22Rv1 (cell line): ENCODE data around the gene DEF6.

Experiments
- H3K27ac ChIP-seq: fragments of 450-650 bp; 2 replicates; pipeline ENCODE4 v1.5.1; 2017
- ZFX ChIP-seq: fragments of 450-650 bp; IDR thresholded peaks from 2 replicates; pipeline ENCODE4 v1.6.1; 2017; ENCODE audit warnings: antibody characterized with exemption, borderline replicate concordance
- TF ChIP-seq, protein P1 (sequence below): fragments of 450-650 bp; IDR thresholded peaks from 2 replicates; pipeline ENCODE4 v1.5.1; 2017; ENCODE audit warnings: mild to moderate bottlenecking

Gene DEF6

DNA sequence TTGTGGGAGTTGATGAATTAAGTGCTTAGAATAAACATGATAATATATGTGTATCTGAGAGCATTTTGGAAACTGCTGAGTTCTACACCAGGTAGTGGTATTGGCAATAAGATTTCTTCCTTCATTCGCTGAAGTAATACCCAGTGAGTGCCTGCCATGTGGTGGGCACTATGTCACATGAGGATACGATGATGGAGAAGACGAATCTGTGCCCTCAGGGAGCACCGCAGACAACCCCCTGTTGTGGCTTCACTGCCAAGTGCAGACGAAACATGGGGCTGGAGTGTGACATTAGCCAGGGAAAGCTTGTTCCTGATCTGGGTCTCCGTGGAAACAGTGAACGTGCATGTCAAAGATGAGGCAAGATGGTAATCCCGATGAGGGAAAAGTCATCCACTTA, 30.2 kb upstream of the DEF6 start:
- TF ChIP-seq, protein P1, sequence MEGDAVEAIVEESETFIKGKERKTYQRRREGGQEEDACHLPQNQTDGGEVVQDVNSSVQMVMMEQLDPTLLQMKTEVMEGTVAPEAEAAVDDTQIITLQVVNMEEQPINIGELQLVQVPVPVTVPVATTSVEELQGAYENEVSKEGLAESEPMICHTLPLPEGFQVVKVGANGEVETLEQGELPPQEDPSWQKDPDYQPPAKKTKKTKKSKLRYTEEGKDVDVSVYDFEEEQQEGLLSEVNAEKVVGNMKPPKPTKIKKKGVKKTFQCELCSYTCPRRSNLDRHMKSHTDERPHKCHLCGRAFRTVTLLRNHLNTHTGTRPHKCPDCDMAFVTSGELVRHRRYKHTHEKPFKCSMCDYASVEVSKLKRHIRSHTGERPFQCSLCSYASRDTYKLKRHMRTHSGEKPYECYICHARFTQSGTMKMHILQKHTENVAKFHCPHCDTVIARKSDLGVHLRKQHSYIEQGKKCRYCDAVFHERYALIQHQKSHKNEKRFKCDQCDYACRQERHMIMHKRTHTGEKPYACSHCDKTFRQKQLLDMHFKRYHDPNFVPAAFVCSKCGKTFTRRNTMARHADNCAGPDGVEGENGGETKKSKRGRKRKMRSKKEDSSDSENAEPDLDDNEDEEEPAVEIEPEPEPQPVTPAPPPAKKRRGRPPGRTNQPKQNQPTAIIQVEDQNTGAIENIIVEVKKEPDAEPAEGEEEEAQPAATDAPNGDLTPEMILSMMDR: no peak
- TF ChIP-seq ZFX: no peak
- H3K27ac ChIP-seq: no peak overlapping the region

DNA sequence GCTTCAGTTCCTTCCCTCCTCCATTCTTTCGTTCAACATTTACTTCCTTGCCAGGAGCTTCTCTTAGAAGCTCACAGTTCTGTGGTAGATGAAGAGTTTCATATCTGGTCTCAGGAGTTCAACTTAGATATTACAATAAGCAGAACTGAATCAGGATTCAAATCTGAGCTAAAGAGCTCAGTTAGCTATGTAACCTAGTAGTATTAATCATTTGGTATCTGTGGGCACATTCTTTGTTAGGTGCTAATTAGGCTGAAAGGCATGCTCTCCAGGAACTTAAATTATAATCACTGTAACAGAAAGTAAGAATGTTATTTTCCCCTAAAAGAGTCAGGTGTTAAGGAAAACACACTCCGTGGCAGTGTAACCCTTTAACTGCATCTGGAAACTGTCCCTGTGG, 29.7 kb upstream of the DEF6 start:
- no peak for TF ChIP-seq ZFX
- TF ChIP-seq, protein P1: no peak
- H3K27ac ChIP-seq: no peak overlapping the region

DNA sequence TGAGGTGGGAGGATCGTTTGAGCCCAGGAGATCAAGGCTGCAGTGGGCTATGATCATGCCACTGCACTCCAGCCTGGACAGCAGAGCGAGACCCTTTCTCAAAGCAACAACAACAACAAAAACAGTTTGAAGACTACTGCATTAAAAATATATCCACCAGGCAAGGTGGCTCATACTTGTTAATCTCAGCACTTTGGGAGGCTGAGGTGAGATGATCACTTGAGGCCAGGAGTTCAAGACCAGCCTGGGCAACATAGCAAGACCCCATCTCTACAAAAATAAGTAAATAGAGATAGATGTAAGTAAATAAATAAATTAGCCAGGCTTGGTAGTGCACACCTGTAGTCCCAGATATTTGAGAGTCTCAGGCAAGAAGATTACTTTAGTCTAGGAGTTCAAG, 25.6 kb upstream of the DEF6 start:
- TF ChIP-seq ZFX: no peak
- TF ChIP-seq, protein P1: no peak
- H3K27ac ChIP-seq: no peak overlapping the region

DNA sequence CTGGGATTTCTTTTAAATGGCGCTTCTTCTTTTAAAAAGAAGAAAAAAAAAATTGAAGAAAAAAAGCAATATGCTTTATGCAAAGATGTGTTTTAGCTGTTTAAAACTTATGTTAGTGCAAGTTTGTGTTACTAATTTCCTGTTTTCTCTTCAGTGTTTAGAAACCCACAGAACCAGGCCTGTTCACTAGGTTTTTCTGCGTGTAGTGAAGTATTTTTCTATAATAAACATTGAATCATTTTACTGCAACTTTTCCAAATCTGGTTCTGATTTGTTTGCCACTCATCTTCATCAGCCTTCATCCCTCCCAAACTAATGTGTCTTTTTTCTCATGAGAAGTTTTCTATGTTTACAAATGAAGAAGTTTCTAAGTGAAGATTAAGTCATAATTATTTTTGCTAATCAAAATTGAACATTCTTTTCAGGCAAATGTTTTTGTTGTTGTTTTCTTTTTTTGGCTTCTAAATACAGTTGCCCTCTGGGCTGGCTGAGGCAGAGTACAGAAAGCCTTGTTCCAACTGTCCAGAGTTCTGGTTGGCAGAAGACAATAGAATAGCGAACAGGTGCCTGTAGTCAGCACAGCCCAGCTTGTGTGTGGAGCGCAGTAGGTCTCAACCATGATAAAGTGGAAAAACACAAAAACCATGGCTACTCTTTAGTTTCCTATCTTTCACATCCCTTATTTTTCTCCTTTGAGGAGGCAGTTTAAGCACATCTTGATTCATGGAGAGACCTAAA, 23.6 kb upstream of the DEF6 start:
- no peak for TF ChIP-seq ZFX
- TF ChIP-seq, protein P1: no peak
- H3K27ac ChIP-seq: no peak overlapping the region

DNA sequence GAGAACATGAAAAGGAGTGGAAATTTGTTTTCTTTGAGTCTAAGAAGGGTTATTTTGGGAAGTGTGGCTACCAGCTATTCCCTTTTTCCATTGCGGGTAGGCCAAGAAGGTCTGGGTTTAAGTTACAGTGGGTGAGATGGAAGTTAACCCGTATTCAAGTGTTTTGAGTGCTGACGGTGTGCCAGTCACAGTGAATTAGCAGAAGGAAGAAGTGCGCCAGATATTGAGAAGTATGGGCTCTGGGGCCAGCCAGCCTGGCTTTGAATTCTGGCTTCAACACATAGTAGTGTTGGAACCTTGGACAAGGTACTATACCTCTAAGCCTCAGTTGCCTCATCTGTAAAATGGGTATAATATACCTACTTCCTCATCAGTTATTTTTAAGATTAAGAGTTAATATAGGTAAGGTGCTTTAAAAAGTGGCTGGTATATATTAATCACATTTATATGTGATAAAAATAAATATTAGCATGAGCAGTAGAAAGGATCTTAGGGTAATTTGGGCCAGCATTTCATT, 21.8 kb upstream of the DEF6 start:
- no peak for TF ChIP-seq ZFX
- TF ChIP-seq, protein P1: no peak
- H3K27ac ChIP-seq: no peak overlapping the region

DNA sequence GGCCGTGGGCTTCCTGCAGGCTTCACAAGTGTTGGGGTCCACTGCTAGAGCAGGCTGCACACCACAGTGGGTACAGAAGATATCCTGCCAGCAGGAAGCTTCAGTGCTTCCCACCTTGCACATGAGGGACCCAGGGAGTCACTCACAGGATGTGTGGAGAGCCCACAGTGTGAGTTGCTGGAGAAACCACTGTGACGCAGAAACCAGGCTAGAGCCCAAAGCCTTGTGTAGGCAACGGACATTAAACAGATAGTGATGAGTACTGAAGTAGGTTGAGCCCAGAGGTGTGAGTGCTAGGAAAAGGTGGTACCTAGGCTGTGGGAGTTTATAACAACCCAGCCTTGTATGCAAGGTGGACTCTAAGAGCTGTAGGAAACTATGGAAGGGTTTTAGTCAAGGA, 18.9 kb upstream of the DEF6 start:
- TF ChIP-seq ZFX: no peak
- TF ChIP-seq, protein P1: no peak
- no peak overlapping the region for H3K27ac ChIP-seq

DNA sequence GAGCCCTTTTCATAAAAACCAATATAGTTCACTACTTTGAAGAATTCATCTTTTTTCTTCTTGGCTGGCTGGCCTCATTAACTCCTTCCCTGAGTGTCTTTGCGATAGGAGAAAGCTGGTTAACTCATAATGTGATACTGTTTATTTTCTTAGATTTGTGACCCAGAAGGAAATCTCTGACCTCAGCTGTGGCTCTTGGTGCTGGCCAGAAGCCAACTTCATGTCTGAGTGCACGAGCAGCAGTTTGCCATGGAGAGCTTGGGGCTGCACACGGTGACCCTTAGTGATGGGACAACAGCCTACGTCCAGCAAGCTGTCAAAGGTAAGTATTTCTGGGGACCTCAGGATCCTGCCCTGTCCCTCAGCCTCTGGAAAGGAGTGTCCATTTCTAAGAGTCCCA, 16.7 kb upstream of the DEF6 start:
- no peak overlapping the region for H3K27ac ChIP-seq
- TF ChIP-seq, protein P1: no peak
- no peak for TF ChIP-seq ZFX
